ENCODE results near the gene TUBB4A. TPM values are rescaled to one million over a fixed set of nuclear protein-coding genes. Genes with fewer than 3 reads are reported as not detected.

The TUBB4A gene
- total RNA-seq, 6 experiments from 2014 or later = 0.24 to 19.2 (median 1.4) TPM

DNA sequence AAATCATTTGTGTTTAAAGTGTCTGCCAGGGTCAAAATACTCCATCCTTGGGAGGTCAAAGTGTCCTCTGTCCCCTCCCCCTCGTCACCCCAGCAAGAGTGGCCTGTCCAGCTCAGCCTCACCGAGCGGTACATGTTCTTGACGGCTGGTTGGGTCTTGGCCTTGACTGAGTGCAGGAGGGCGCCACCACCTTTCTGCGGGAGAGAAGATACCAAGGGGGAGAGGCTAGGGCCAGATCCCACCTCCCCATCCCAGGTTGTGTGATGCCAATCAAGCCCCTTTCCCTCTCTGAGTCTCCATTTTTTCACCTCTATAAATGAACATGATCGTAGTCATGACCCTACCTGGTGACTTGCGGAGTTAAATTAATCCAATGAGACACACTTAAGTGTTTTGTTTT, 31.9 kb downstream of the TUBB4A start:
- H3K9me3 ChIP-seq = no peaks in the 10 kb centered on the region
- ATAC-seq (no peak), DNase-seq (no peak)
- TF ChIP-seq, protein P1, sequence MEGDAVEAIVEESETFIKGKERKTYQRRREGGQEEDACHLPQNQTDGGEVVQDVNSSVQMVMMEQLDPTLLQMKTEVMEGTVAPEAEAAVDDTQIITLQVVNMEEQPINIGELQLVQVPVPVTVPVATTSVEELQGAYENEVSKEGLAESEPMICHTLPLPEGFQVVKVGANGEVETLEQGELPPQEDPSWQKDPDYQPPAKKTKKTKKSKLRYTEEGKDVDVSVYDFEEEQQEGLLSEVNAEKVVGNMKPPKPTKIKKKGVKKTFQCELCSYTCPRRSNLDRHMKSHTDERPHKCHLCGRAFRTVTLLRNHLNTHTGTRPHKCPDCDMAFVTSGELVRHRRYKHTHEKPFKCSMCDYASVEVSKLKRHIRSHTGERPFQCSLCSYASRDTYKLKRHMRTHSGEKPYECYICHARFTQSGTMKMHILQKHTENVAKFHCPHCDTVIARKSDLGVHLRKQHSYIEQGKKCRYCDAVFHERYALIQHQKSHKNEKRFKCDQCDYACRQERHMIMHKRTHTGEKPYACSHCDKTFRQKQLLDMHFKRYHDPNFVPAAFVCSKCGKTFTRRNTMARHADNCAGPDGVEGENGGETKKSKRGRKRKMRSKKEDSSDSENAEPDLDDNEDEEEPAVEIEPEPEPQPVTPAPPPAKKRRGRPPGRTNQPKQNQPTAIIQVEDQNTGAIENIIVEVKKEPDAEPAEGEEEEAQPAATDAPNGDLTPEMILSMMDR (IDR thresholded peaks at IDR 0.05) = no peak
- no peak for TF ChIP-seq POLR2A (IDR thresholded peaks at IDR 0.05)
- H3K4me1 ChIP-seq = no peaks in the 10 kb centered on the region
- 78% methylated on average over 5 of the region's 8 CpGs for WGBS (ENCODE audit: insufficient coverage, low coverage, low lambda C conversion rate, missing lambda C conversion rate)
- H3K27ac ChIP-seq = no peak overlapping the region
- intact Hi-C loops (cut with DNase I) = no loop called here
- H3K36me3 ChIP-seq = peaks cover 0 to 7% (median 0%) of the 10 kb centered on the region in 4 donors
- H3K27me3 ChIP-seq = no peaks in the 10 kb centered on the region
- no peak overlapping the region for H3K4me3 ChIP-seq

DNA sequence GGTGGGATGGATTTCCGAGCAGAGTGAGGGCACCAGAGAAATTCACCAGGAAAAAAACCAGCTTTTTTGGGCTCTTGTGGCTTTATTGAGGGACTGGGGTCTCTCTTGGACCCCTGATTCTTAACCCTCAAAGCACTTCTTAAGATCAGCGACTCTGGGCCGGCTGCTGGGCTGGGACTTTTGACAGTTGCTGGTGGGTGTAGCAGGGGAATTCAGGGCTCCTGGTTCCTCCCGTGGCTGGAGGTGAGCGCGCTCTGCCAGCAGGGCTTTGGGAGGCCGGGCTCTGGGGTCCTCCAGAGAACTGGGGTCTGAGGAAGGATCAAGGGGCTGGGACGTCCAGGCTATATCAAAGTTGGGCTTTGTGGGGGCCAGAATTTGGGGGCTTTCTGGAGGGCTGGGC, 34.7 kb downstream of the TUBB4A start:
- H3K27me3 ChIP-seq = no peaks in the 10 kb centered on the region
- H3K27ac ChIP-seq = no peak overlapping the region
- intact Hi-C loops (cut with DNase I) = no loop called here
- no peak for DNase-seq
- H3K36me3 ChIP-seq = peaks cover 0 to 7% (median 0%) of the 10 kb centered on the region in 4 donors
- WGBS (ENCODE audit: insufficient coverage, low coverage, low lambda C conversion rate, missing lambda C conversion rate) = 87% methylated on average over 3 of the region's 8 CpGs
- no peaks in the 10 kb centered on the region for H3K9me3 ChIP-seq
- TF ChIP-seq POLR2A (IDR thresholded peaks at IDR 0.05) = no peak
- TF ChIP-seq, protein P1 (IDR thresholded peaks at IDR 0.05) = no peak
- no peak overlapping the region for H3K4me3 ChIP-seq
- no peak for ATAC-seq
- H3K4me1 ChIP-seq = no peaks in the 10 kb centered on the region

DNA sequence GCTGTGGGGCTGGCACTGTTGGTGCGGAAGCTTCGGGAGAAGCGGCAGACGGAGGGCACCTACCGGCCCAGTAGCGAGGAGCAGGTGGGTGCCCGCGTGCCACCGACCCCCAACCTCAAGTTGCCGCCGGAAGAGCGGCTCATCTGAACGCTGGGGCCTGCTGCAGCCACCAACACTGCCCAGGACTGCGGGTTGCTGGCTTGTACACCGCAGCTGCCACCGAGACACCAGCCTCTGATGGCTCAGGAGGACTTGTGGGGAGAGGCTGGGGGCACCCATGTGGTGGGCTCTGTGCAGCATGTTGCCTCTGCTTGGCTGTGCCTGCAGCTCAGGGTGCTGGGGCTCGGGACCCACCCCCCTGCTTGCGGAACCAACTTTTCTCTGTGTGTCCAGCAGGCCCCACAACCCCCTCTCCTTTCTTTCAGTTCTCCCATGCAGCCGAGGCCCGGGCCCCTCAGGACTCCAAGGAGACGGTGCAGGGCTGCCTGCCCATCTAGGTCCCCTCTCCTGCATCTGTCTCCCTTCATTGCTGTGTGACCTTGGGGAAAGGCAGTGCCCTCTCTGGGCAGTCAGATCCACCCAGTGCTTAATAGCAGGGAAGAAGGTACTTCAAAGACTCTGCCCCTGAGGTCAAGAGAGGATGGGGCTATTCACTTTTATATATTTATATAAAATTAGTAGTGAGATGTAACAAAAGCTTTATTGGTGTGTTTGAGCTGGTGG, 35.4 kb downstream of the TUBB4A start:
- Histone ChIP-seq H3K27ac (no peak overlapping the region), H3K9me3 (no peaks in the 10 kb centered on the region), H3K27me3 (no peaks in the 10 kb centered on the region), H3K4me1 (no peaks in the 10 kb centered on the region), H3K36me3 (peaks cover 0 to 7% (median 0%) of the 10 kb centered on the region in 4 donors), H3K4me3 (no peak overlapping the region)
- TF ChIP-seq POLR2A (IDR thresholded peaks at IDR 0.05) = no peak
- TF ChIP-seq, protein P1 (IDR thresholded peaks at IDR 0.05) = no peak
- intact Hi-C loops (cut with DNase I) = no loop called here
- 84% methylated on average over 6 of the region's 21 CpGs for WGBS (ENCODE audit: insufficient coverage, low coverage, low lambda C conversion rate, missing lambda C conversion rate)
- DNase-seq = no peak
- ATAC-seq = no peak

DNA sequence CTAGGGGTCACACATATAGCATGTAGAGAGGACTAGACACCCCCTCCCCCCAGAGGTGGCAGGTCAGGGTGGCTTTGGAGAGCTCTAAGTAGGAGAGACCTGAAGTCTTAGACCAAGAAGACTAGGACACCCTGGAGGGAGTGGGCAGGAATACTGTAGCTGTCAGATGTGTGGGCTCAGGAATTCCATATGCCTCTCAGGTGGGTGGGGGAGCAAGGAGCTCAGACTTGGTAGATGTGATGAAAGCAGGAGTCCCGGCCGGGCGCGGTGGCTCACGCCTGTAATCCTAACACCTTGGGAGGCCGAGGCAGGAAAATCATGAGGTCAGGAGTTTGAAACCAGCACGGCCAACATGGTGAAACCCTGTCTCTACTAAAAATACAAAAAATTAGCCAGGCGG, 36.4 kb downstream of the TUBB4A start:
- no peaks in the 10 kb centered on the region for H3K27me3 ChIP-seq
- intact Hi-C loops (cut with DNase I) = no loop called here
- no peak overlapping the region for H3K27ac ChIP-seq
- ATAC-seq (no peak), DNase-seq (no peak)
- no peak for TF ChIP-seq POLR2A (IDR thresholded peaks at IDR 0.05)
- TF ChIP-seq, protein P1 (IDR thresholded peaks at IDR 0.05) = no peak
- no peak overlapping the region for H3K4me3 ChIP-seq
- H3K36me3 ChIP-seq = peaks cover 0 to 7% (median 0%) of the 10 kb centered on the region in 4 donors
- no peaks in the 10 kb centered on the region for H3K4me1 ChIP-seq
- H3K9me3 ChIP-seq = no peaks in the 10 kb centered on the region
- 93% methylated on average over 6 of the region's 8 CpGs for WGBS (ENCODE audit: insufficient coverage, low coverage, low lambda C conversion rate, missing lambda C conversion rate)

Measured in right lobe of liver (tissue), 6 donors.